ENCODE results near the gene EIF2B2. TPM values are rescaled to one million over a fixed set of nuclear protein-coding genes. Genes with fewer than 3 reads are reported as not detected.
A peak's percentile ranks its signal among the peaks of the same experiment; 100 is the strongest.

Gene EIF2B2
- total and polyA plus RNA-seq, 9 of the 15 experiments (the other 6 are each of a cell fraction or from before 2014, with no cell fraction given), result 10.6 to 94.1 (median 38.9) TPM

- TF ChIP-seq FOSL1 (tag; conservative IDR thresholded peaks at IDR 0.05) (peak; percentile 53), EGR1 (conservative IDR thresholded peaks at IDR 0.05) (0 out of 2 replicates have a peak, but pooled peaks have one; percentile 11), ARID3B (CRISPR knock-in tag; IDR thresholded peaks at IDR 0.05; ENCODE audit: borderline replicate concordance) (no peak)
- H3K27ac ChIP-seq (ENCODE audit: extremely low read depth, low read depth, low read length), result no peak overlapping the region
- DNase-seq (ENCODE audit: extremely low read depth in 1 of 4, low spot score in 3 of 4) (no peak), ATAC-seq (no peak; the same call in 2 of the 3 replicates), FAIRE-seq (no peak)
- no peaks in the 10 kb centered on the region for H3K27me3 ChIP-seq (ENCODE audit: control insufficient read depth in 2 of 2, insufficient read depth in 2 of 2, low read length in 2 of 2)
- H3K9me3 ChIP-seq (replicated peaks; ENCODE audit: control insufficient read depth, insufficient read depth, low read depth, low read length), result no peaks in the 10 kb centered on the region
- no peak overlapping the region for H3K4me2 ChIP-seq (ENCODE audit: insufficient read depth, low read length)
- no peaks in the 10 kb centered on the region for H3K79me2 ChIP-seq (ENCODE audit: control insufficient read depth, insufficient read depth, low read length)
- in situ Hi-C loops (cut with MboI), result no loop called here
- H3K4me1 ChIP-seq (replicated peaks in 1 of 2; ENCODE audit: control insufficient read depth in 2 of 2, insufficient read depth in 2 of 2, low read length in 2 of 2), result no peaks in the 10 kb centered on the region; a peak in 1 of 5 replicates
- intact Hi-C loops (cut with micrococcal nuclease), result no loop called here
- ChIA-PET CTCF (ENCODE audit: low intra/inter-chr PET ratio) (no interaction called here), POLR2A (interaction anchor here (2.1 kb wide), 1 partner anchor 13 kb away, joined by 7 read pairs; no protein-coding TSS in a partner anchor)
- H3K9ac ChIP-seq (ENCODE audit: insufficient read depth in 1 of 2, low read depth in 2 of 2, low read length in 2 of 2), result no peak overlapping the region
- no peak overlapping the region for H3K4me3 ChIP-seq
- 76% methylated on average over 4 of the region's 4 CpGs for WGBS (ENCODE audit: insufficient coverage, low coverage, missing lambda C conversion rate)
- H4K20me1 ChIP-seq (replicated peaks; ENCODE audit: control insufficient read depth, insufficient read depth, low read length), result no peaks in the 10 kb centered on the region
- H3K36me3 ChIP-seq (ENCODE audit: control insufficient read depth, insufficient read depth, low read length), result peaks cover 80% of the 10 kb centered on the region
- H2AFZ ChIP-seq (ENCODE audit: low read depth, low read length), result no peak overlapping the region
- BruUV-seq (replicated peaks), result no TSS peak
- H3K9me1 ChIP-seq (ENCODE audit: control insufficient read depth, insufficient read depth, low read length), result no peaks in the 10 kb centered on the region
Measured at GRCh38 chr14:75011356-75011994, 8.8 kb downstream of the EIF2B2 start.
